ENCODE measurements around the gene MEI1. TPM values are rescaled to one million over a fixed set of nuclear protein-coding genes. Genes with fewer than 3 reads are reported as not detected.

The MEI1 gene
- total and polyA plus RNA-seq, 2 donors (not counting 1 experiment from before 2014, with no cell fraction given) = 50.1 to 64.8 TPM

DNA sequence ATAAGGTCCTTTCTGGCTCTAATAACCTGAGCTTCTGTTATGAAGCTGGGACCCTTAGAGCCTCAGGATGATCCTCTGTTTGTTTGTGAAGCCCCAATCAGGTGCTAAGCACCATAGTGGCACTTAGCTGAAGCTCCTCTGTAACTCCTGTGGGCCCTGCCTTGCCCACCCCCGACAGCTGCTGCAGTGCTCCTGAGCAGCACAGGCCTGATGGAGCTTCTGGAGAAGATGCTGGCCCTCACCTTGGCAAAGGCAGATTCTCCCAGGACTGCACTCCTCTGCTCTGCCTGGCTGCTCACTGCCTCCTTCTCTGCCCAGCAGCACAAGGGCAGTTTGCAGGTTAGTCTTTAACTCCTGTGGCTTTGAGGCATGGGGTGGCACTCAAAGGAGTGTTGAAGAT, 82.2 kb downstream of the MEI1 start:
- H3K4me2 ChIP-seq (replicated peaks; ENCODE audit: low read depth, low read length, poor library complexity, severe bottlenecking) = peak overlapping the region; percentile 90
- Mint-ChIP-seq H3K9me3 (ENCODE audit: insufficient read depth) (no peaks in the 10 kb centered on the region), H3K27ac (peak overlapping the region; percentile 98), H3K4me3 (peak overlapping the region; percentile 88), H3K4me1 (peaks cover 37% of the 10 kb centered on the region), H3K27me3 (no peaks in the 10 kb centered on the region)
- intact Hi-C loops (cut with micrococcal nuclease) = loop anchor here (1.0 to 5.0 kb wide), 4 partner anchors 19 to 291 kb away; partner anchors contain the start of genes CCDC134, CENPM, NAGA and PHETA2
- no peaks in the 10 kb centered on the region for H3K9me3 ChIP-seq (ENCODE audit: control extremely low read depth in 1 of 3, control insufficient read depth in 2 of 3, insufficient read depth in 1 of 3, low read length in 2 of 3)
- ChIA-PET CTCF (interaction anchor here (0.8 to 4.8 kb wide), 8 partner anchors 11 to 159 kb away, joined by 3 to 45 read pairs (median 8); partner anchors contain the start of genes CCDC134, MEI1 and SREBF2), POLR2A (interaction anchor here (0.6 to 4.8 kb wide), 8 partner anchors 8 to 159 kb away, joined by 3 to 68 read pairs (median 8); partner anchors contain the start of genes CCDC134, SNU13 and SREBF2)
- no peaks in the 10 kb centered on the region for H3K27me3 ChIP-seq (replicated peaks in 1 of 4; ENCODE audit: control extremely low read depth in 1 of 4, control insufficient read depth in 3 of 4, insufficient read depth in 4 of 4, low read length in 3 of 4)
- H3K27ac ChIP-seq (ENCODE audit: low read length in 2 of 2) = peak overlapping the region; percentile 90 to 95
- peak; percentile 18 for ATAC-seq (ENCODE audit: low read depth)
- peaks cover 0 to 6% of the 10 kb centered on the region in 2 experiments for H3K36me3 ChIP-seq (replicated peaks in 1 of 2; ENCODE audit: control extremely low read depth in 1 of 2, control insufficient read depth in 1 of 2, extremely low read depth in 1 of 2, insufficient read depth in 2 of 2, low read length in 1 of 2)
- peak overlapping the region; percentile 47 to 76 (median 60) for H3K4me3 ChIP-seq (ENCODE audit: control extremely low read depth in 1 of 5, extremely low read depth in 1 of 5, insufficient read depth in 1 of 5, low read depth in 2 of 5, low read length in 4 of 5)
- H4K20me1 ChIP-seq (ENCODE audit: control insufficient read depth, insufficient read depth, low read length, poor library complexity, severe bottlenecking) = no peaks in the 10 kb centered on the region
- H3K79me2 ChIP-seq (ENCODE audit: control insufficient read depth, insufficient read depth, low read length) = peaks cover 35% of the 10 kb centered on the region
- H3K9ac ChIP-seq (ENCODE audit: low read length) = peak overlapping the region; percentile 71
- H3K4me1 ChIP-seq (ENCODE audit: control insufficient read depth in 2 of 2, insufficient read depth in 2 of 2, low read length in 2 of 2) = peaks cover 26 to 31% of the 10 kb centered on the region in 2 donors
- no peak for TF ChIP-seq EZH2 (IDR thresholded peaks at IDR 0.05; ENCODE audit: borderline replicate concordance, insufficient read depth, low read depth, low read length, poor library complexity, severe bottlenecking)
- TF ChIP-seq, protein P1, sequence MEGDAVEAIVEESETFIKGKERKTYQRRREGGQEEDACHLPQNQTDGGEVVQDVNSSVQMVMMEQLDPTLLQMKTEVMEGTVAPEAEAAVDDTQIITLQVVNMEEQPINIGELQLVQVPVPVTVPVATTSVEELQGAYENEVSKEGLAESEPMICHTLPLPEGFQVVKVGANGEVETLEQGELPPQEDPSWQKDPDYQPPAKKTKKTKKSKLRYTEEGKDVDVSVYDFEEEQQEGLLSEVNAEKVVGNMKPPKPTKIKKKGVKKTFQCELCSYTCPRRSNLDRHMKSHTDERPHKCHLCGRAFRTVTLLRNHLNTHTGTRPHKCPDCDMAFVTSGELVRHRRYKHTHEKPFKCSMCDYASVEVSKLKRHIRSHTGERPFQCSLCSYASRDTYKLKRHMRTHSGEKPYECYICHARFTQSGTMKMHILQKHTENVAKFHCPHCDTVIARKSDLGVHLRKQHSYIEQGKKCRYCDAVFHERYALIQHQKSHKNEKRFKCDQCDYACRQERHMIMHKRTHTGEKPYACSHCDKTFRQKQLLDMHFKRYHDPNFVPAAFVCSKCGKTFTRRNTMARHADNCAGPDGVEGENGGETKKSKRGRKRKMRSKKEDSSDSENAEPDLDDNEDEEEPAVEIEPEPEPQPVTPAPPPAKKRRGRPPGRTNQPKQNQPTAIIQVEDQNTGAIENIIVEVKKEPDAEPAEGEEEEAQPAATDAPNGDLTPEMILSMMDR (IDR thresholded peaks at IDR 0.05) = no peak
- no peak for DNase-seq
- WGBS (ENCODE audit: insufficient coverage) = 10% methylated on average over 1 of the region's 1 CpG
- peak overlapping the region; percentile 81 for H2AFZ ChIP-seq (ENCODE audit: insufficient read depth, low read depth, low read length, poor library complexity, severe bottlenecking)

DNA sequence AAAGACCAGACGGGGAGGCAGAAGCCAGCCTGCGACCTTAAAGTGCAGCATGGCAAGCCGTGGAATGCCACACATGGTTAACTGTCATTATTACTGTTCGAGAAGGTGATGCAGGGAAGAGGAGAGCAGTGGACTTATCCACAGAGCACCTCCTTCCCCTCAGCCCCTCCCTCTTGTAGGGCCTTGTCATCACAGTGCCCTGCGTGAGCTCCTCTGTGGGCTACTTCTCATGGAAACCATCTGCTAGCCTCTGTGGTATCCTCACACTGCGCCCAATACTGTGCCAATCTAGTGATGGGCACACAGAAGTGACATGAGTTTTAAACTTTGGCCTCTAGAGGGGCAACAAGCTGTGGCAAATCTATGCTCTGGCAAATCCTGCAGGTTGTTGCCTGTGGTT, 83.0 kb downstream of the MEI1 start:
- Histone ChIP-seq H3K9me3 (ENCODE audit: control extremely low read depth in 1 of 3, control insufficient read depth in 2 of 3, insufficient read depth in 1 of 3, low read length in 2 of 3) (no peaks in the 10 kb centered on the region), H3K27ac (ENCODE audit: low read length in 2 of 2) (peak overlapping the region; percentile 90 to 95), H3K4me2 (replicated peaks; ENCODE audit: low read depth, low read length, poor library complexity, severe bottlenecking) (peak overlapping the region; percentile 90), H3K9ac (ENCODE audit: low read length) (peak overlapping the region; percentile 71), H2AFZ (ENCODE audit: insufficient read depth, low read depth, low read length, poor library complexity, severe bottlenecking) (peak overlapping the region; percentile 81), H3K79me2 (ENCODE audit: control insufficient read depth, insufficient read depth, low read length) (peaks cover 37% of the 10 kb centered on the region), H4K20me1 (ENCODE audit: control insufficient read depth, insufficient read depth, low read length, poor library complexity, severe bottlenecking) (no peaks in the 10 kb centered on the region), H3K4me1 (ENCODE audit: control insufficient read depth in 2 of 2, insufficient read depth in 2 of 2, low read length in 2 of 2) (peaks cover 26 to 31% of the 10 kb centered on the region in 2 donors), H3K36me3 (replicated peaks in 1 of 2; ENCODE audit: control extremely low read depth in 1 of 2, control insufficient read depth in 1 of 2, extremely low read depth in 1 of 2, insufficient read depth in 2 of 2, low read length in 1 of 2) (peaks cover 0 to 13% of the 10 kb centered on the region in 2 experiments), H3K27me3 (replicated peaks in 1 of 4; ENCODE audit: control extremely low read depth in 1 of 4, control insufficient read depth in 3 of 4, insufficient read depth in 4 of 4, low read length in 3 of 4) (no peaks in the 10 kb centered on the region), H3K4me3 (ENCODE audit: control extremely low read depth in 1 of 5, extremely low read depth in 1 of 5, insufficient read depth in 1 of 5, low read depth in 2 of 5, low read length in 4 of 5) (peak overlapping the region in 4 of 5 experiments; percentile 47 to 76 (median 61))
- ATAC-seq (ENCODE audit: low read depth) (no peak), DNase-seq (no peak)
- Mint-ChIP-seq H3K4me1 (peaks cover 39% of the 10 kb centered on the region), H3K9me3 (ENCODE audit: insufficient read depth) (no peaks in the 10 kb centered on the region), H3K27me3 (no peaks in the 10 kb centered on the region), H3K27ac (peak overlapping the region; percentile 98), H3K4me3 (peak overlapping the region; percentile 88)
- CTCF ChIA-PET = interaction anchor here (1.0 to 4.8 kb wide), 6 partner anchors 10 to 84 kb away, joined by 3 to 45 read pairs (median 6); partner anchors contain the start of genes CCDC134 and MEI1
- 86% methylated on average over 4 of the region's 6 CpGs for WGBS (ENCODE audit: insufficient coverage)
- intact Hi-C loops (cut with micrococcal nuclease) = loop anchor here (2.0 to 5.0 kb wide), 2 partner anchors 14 to 290 kb away; partner anchors contain the start of genes NAGA and PHETA2
- POLR2A ChIA-PET = interaction anchor here (0.5 to 4.8 kb wide), 5 partner anchors 17 to 333 kb away, joined by 3 to 68 read pairs (median 3); partner anchors contain the start of genes CCDC134 and SREBF2
- no peak for TF ChIP-seq EZH2 (IDR thresholded peaks at IDR 0.05; ENCODE audit: borderline replicate concordance, insufficient read depth, low read depth, low read length, poor library complexity, severe bottlenecking)
- TF ChIP-seq, protein P1 (IDR thresholded peaks at IDR 0.05) = no peak

Data from B cell (primary cell).